Duodenal mucosa (tissue), 2 donors: ENCODE data around the gene DCTN2.
"Not testable (repeated sequence)": the region's sequence is repeated elsewhere in the genome, so short reads cannot be mapped to it uniquely, and the experiment has no call there.

Experiments used
- H3K27ac ChIP-seq: one replicate; pipeline ENCODE4 v1.7.0; 2013; ENCODE audit warnings: low read depth, low read length
- H3K27me3 ChIP-seq, 2 donors: one replicate each; pipeline ENCODE4 v1.7.0; 2013; ENCODE audit warnings: low read length in 2 of 2, control low read depth in 1 of 2; ENCODE audit not compliant: insufficient read depth in 2 of 2, control insufficient read depth in 1 of 2
- H3K36me3 ChIP-seq, 2 donors: one replicate each; pipeline ENCODE4 v1.7.0; 2013; ENCODE audit warnings: low read length in 2 of 2, control low read depth in 1 of 2; ENCODE audit not compliant: insufficient read depth in 2 of 2, control insufficient read depth in 1 of 2
- H3K4me1 ChIP-seq, 2 donors: one replicate each; pipeline ENCODE4 v1.7.0; 2013; ENCODE audit warnings: low read length in 2 of 2, control low read depth in 1 of 2; ENCODE audit not compliant: insufficient read depth in 2 of 2, control insufficient read depth in 1 of 2
- H3K4me3 ChIP-seq, 2 donors: one replicate each; pipeline ENCODE4 v1.7.0; 2013; ENCODE audit warnings: low read length in 2 of 2, low read depth in 1 of 2
- H3K9ac ChIP-seq, 2 donors: one replicate each; pipeline ENCODE4 v1.7.0; 2013; ENCODE audit warnings: low read length in 2 of 2, low read depth in 1 of 2
- H3K9me3 ChIP-seq, 2 donors: one replicate each; pipeline ENCODE4 v1.7.0; 2013; ENCODE audit warnings: low read length in 2 of 2, control low read depth in 1 of 2; ENCODE audit not compliant: control insufficient read depth in 1 of 2

The DCTN2 gene

GRCh38 chr12:57522011-57522886 is 24.7 kb downstream of the DCTN2 start, which contains the start of gene MBD6:
TSS of gene MBD6 (plus strand) at chr12:57522824. CDS start at chr12:57524304, 1,480 bp downstream.
- peak within 1 kb of the TSS; percentile 100 for H3K27ac ChIP-seq
- no peaks in the 10 kb centered on the region for H3K27me3 ChIP-seq
- peaks cover 10 to 20% of the 10 kb centered on the region in 2 donors for H3K36me3 ChIP-seq
- peaks cover 50 to 64% of the 10 kb centered on the region in 2 donors for H3K4me1 ChIP-seq
- no peaks in the 10 kb centered on the region for H3K9me3 ChIP-seq
- peak within 1 kb of the TSS; percentile 71 to 80 for H3K4me3 ChIP-seq
- H3K9ac ChIP-seq, result peak within 1 kb of the TSS; percentile 87 to 90

GRCh38 chr12:57521525-57522010 is 25.4 kb downstream of the DCTN2 start:
- Histone ChIP-seq H3K27ac (peak overlapping the region; percentile 100), H3K9ac (peak overlapping the region; percentile 87 to 90), H3K4me1 (peaks cover 51 to 65% of the 10 kb centered on the region in 2 donors), H3K27me3 (no peaks in the 10 kb centered on the region), H3K9me3 (no peaks in the 10 kb centered on the region), H3K36me3 (peaks cover 15 to 20% of the 10 kb centered on the region in 2 donors), H3K4me3 (peak overlapping the region; percentile 64 to 75)

GRCh38 chr12:57520053-57520818 is 26.8 kb downstream of the DCTN2 start, which contains the start of gene DDIT3:
TSS of gene DDIT3 (minus strand) at chr12:57520514. CDS start at chr12:57517406, 3,108 bp downstream.
- Histone ChIP-seq H3K4me1 (peaks cover 50 to 63% of the 10 kb centered on the region in 2 donors), H3K36me3 (peaks cover 26 to 28% of the 10 kb centered on the region in 2 donors), H3K27me3 (no peaks in the 10 kb centered on the region), H3K9ac (peak within 1 kb of the TSS; percentile 100), H3K4me3 (peak within 1 kb of the TSS; percentile 96 to 97), H3K27ac (peak within 1 kb of the TSS; percentile 100), H3K9me3 (no peaks in the 10 kb centered on the region)

- Histone ChIP-seq H3K9me3 (no peaks in the 10 kb centered on the region), H3K4me1 (peaks cover 44 to 58% of the 10 kb centered on the region in 2 donors), H3K27ac (peak overlapping the region; percentile 99), H3K4me3 (peak overlapping the region; percentile 96 to 97), H3K36me3 (peaks cover 27 to 29% of the 10 kb centered on the region in 2 donors), H3K27me3 (no peaks in the 10 kb centered on the region), H3K9ac (peak overlapping the region; percentile 100)
These were observed 27.3 kb downstream of the DCTN2 start for GRCh38 chr12:57519796-57520052.

DNA sequence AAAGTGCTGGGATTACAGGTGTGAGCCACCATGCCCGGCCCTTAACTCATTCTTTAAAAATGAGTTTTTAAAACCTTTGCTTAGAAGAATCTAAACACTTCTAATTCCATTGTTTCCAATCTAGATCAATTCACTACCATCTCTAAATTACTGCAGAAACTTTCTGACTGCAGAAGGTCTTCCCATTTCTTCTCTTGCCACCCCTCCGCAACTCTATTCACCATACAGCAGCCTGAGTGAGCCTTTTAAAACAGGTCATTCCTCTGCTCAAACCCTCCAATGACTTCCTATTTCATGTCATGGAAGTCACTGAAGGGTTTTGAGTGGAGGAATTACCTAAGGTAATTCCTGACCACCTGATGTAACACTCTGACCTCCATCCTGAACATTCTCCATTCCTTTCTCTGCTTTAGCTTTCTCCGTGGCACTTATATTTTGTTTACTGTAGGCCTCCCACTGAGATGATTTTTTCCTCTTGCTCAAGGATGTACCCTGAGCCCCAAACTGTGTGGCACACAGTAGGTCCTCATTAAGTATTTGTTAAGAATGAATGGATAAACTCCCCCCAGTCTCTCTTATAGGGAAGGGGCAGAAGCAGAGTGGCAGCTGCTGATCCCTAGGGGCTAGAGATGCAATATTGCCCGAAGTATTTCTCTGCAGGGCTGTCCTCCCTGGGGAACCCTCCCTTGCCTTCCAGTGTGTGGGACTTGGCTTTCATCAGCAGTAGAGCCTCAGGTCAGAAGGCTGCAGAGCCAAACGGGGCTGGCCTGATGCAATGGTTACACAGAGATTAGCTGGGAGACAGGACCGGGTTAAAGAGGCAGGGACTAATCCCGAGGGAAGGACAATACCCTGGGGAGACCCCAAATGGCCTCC is 27.8 kb downstream of the DCTN2 start:
- H3K4me3 ChIP-seq, result peak overlapping the region; percentile 96 to 97
- H3K27me3 ChIP-seq, result no peaks in the 10 kb centered on the region
- H3K9ac ChIP-seq, result peak overlapping the region; percentile 100
- H3K36me3 ChIP-seq, result peaks cover 32 to 33% of the 10 kb centered on the region in 2 donors
- H3K27ac ChIP-seq, result peak overlapping the region; percentile 99
- H3K9me3 ChIP-seq, result no peaks in the 10 kb centered on the region
- peaks cover 39 to 52% of the 10 kb centered on the region in 2 donors for H3K4me1 ChIP-seq

- peaks cover 32 to 44% of the 10 kb centered on the region in 2 donors for H3K4me1 ChIP-seq
- H3K36me3 ChIP-seq, result peaks cover 32 to 37% of the 10 kb centered on the region in 2 donors
- peak overlapping the region in 1 of 2 donors; percentile 100 for H3K9ac ChIP-seq
- H3K27me3 ChIP-seq, result no peaks in the 10 kb centered on the region
- peak overlapping the region; percentile 96 to 97 for H3K4me3 ChIP-seq
- no peak overlapping the region for H3K27ac ChIP-seq
- no peaks in the 10 kb centered on the region for H3K9me3 ChIP-seq
These were observed 28.6 kb downstream of the DCTN2 start for GRCh38 chr12:57518176-57518919.

GRCh38 chr12:57517718-57518117 is 29.3 kb downstream of the DCTN2 start:
- H3K9me3 ChIP-seq, H3K27ac ChIP-seq, H3K4me3 ChIP-seq, H3K27me3 ChIP-seq: not testable (repeated sequence)
- H3K9ac ChIP-seq, result peak overlapping the region in 1 of 2 donors; percentile 100
- H3K36me3 ChIP-seq, result peaks cover 37 to 43% of the 10 kb centered on the region in 2 donors
- peaks cover 32 to 41% of the 10 kb centered on the region in 2 donors for H3K4me1 ChIP-seq

DNA sequence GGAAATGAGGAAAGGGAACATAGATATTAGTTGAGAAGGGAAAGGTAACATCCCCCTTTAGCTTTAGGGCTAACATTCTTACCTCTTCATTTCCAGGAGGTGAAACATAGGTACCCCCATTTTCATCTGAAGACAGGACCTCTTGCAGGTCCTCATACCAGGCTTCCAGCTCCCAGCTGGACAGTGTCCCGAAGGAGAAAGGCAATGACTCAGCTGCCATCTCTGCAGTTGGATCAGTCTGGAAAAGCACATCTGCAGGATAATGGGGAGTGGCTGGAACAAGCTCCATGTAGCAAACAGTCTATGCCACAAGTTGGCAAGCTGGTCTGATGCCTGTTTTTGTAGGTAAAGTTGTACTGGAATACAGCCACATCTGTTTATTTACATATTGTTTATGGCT is 29.8 kb downstream of the DCTN2 start:
- H3K4me1 ChIP-seq, result peaks cover 31 to 40% of the 10 kb centered on the region in 2 donors
- H3K27me3 ChIP-seq, result no peaks in the 10 kb centered on the region
- no peak overlapping the region for H3K4me3 ChIP-seq
- H3K9me3 ChIP-seq, result no peaks in the 10 kb centered on the region
- no peak overlapping the region for H3K27ac ChIP-seq
- H3K9ac ChIP-seq, result no peak overlapping the region
- H3K36me3 ChIP-seq, result peaks cover 41 to 49% of the 10 kb centered on the region in 2 donors

- Histone ChIP-seq H3K27me3 (no peaks in the 10 kb centered on the region), H3K4me3 (no peak overlapping the region), H3K27ac (no peak overlapping the region), H3K9ac (no peak overlapping the region), H3K36me3 (peaks cover 46 to 54% of the 10 kb centered on the region in 2 donors), H3K4me1 (peaks cover 26 to 35% of the 10 kb centered on the region in 2 donors), H3K9me3 (no peaks in the 10 kb centered on the region)
These were observed 30.3 kb downstream of the DCTN2 start for GRCh38 chr12:57516617-57517153.
